Astrocyte (in vitro differentiated cells and primary cell): ENCODE results near the gene GDAP1L1.

Experiments used
- EZH2 ChIP-seq: IDR thresholded peaks from 2 replicates; pipeline ENCODE4 v1.6.1; 2012; ENCODE audit warnings: mild to moderate bottlenecking, low read length, inconsistent platforms; ENCODE audit not compliant: insufficient read depth
- TF ChIP-seq, protein P1 (sequence below): IDR thresholded peaks from 2 replicates; pipeline ENCODE4 v1.5.1; 2011; ENCODE audit warnings: low read depth, mild to moderate bottlenecking, inconsistent platforms, low read length, moderate library complexity; ENCODE audit not compliant: insufficient read depth

DNA sequence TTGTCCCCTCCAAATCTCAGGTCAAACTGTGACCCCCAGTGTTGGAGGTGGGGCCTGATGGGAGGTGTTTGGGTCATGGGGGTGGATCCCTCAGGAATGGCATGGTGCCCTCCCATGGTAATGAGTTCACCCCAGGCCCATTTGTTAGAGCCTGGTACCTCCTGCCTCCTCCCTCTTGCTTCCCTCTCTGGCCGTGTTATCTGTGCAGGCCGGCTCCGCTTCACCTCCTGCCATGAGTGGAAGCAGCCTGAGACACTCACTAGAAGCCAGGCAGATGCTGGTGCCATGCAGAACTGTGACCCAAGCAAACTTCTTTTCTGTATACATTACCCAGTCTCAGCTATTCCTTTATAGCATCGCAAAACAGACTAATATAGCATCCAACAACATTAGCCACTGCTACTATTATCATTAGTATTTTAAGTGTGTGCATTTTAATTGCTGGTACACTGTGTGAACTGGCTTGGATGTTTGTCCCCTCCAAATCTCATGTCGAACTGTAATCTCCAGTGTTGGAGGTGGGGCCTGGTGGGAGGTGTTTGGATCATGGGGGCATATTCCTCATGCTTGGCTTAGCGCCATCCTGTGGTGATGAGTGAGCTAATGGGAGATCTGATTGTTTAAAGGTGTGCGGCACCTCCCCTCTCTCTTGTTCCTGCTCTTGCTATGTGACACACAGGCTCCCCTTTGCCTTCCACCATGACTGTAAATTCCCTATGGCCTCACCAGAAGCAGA is 24.3 kb upstream of the GDAP1L1 start:
- TF ChIP-seq, protein P1, sequence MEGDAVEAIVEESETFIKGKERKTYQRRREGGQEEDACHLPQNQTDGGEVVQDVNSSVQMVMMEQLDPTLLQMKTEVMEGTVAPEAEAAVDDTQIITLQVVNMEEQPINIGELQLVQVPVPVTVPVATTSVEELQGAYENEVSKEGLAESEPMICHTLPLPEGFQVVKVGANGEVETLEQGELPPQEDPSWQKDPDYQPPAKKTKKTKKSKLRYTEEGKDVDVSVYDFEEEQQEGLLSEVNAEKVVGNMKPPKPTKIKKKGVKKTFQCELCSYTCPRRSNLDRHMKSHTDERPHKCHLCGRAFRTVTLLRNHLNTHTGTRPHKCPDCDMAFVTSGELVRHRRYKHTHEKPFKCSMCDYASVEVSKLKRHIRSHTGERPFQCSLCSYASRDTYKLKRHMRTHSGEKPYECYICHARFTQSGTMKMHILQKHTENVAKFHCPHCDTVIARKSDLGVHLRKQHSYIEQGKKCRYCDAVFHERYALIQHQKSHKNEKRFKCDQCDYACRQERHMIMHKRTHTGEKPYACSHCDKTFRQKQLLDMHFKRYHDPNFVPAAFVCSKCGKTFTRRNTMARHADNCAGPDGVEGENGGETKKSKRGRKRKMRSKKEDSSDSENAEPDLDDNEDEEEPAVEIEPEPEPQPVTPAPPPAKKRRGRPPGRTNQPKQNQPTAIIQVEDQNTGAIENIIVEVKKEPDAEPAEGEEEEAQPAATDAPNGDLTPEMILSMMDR = no peak
- no peak for TF ChIP-seq EZH2
